GM19193 (cell line): ENCODE measurements around the gene BAK1.

Experiments used
- POLR2A ChIP-seq: IDR thresholded peaks from 4 replicates; pipeline ENCODE4 v1.6.1; 2011; ENCODE audit not compliant: insufficient read depth, insufficient read length; ENCODE audit errors: extremely low read depth

BAK1 gene

GRCh38 chr6:33613795-33614168, 33.7 kb upstream of the BAK1 start:
- no peak for TF ChIP-seq POLR2A

GRCh38 chr6:33613146-33613794, 33.2 kb upstream of the BAK1 start:
- TF ChIP-seq POLR2A: no peak

DNA sequence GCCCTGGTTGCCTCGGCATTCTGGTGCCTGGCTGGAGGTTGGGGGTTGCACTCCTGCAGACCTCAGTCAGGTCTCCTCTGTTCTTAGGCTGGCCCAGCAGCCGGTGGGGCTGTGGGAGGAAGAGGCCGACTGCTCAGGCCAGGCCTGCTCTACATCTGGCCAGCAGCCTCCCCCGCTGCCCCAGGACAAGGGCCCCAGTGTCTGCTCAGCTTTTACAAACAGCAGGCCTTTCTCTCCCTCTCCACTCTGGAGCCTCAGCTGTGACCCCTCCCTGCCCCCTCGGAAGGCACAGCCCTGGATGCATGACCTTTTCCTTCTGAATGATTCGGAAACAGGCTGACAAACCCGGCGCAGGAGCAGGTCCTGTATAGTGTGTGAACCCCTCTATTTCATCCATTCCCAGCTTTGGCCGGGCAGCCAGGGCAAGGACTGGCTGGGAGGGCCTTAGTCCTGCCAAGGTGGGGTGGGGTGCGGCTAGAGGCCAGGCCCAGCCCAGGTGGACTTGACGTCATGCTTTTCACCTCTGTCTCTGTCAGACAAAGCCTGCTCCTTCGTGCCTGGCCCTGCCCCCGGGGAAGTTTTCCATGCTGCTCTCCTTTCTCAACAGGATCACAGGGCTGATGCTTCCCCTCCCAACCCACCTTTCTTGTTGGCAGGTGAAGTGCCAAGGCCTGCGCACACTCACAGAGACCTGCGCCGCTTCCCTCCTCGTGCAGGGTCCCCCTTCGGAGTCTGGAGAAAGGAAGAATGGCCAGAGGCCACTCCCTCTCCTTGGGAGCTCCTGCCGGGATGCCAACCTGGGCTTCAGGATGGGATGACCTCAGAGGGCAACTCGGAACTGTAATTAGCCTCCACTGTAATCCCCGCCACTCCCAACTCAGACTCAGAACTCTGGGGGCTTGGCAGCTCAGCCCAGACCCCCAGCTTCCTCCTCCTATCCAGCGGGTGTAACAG, 31.0 kb upstream of the BAK1 start:
- no peak for TF ChIP-seq POLR2A

DNA sequence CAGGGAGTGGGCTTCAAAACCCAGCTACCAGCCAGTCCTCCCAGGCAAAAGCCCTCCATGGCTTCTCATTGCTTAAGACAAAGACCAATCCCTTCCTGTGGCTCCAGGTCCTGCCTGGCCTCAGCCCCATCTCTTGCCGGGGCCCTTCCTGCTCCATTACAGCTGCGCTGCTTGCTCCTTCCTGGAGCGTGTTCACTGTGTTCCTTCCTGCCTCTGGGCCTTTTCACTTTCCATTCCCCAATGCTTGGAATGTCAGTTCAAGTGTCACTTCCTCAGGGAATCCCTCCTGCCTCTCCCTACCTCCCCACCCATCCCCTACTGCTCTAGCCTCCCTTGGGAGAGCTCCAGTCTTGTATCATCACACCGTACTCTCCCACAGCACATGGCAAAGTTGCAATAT, 30.0 kb upstream of the BAK1 start:
- no peak for TF ChIP-seq POLR2A

DNA sequence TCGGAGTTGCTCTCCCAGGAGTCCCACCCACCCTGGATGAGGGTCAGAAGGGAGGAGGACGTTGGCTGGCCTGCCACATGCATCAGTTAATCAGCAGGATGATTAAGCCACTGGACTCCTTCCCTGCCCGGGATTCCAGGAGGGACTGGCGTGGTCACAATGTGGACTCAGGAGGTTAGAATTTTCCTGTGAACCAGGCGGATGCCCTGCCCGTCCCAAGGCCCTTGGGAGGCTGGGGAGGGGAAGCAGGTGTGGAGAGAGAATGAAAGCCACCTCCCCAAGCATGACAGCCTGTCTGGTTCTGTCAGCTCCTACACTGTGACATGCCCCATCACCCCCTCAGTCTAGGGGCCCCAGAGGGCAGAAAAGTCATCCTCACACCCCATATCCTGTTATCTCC, 29.5 kb upstream of the BAK1 start:
- no peak for TF ChIP-seq POLR2A

GRCh38 chr6:33609019-33609418, 28.9 kb upstream of the BAK1 start:
- TF ChIP-seq POLR2A: no peak

DNA sequence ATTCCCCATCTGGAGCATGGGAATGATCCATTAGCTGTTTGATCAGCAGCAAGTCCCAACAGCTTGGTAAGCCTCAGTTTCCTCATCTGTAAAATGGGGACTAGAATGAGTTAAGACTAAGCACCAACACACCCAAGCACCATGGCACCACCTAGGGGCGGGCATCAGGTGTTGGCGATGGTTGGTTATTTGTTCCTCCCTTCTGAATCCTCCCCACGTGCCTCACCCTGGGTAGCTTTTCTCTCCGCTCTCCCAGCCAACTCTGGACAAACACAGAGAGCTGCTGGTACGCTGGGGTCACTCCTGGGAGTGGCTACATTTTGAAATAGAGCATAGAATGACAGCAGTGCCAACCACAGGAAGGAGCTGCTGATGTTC, 27.7 kb upstream of the BAK1 start:
- TF ChIP-seq POLR2A: no peak

GRCh38 chr6:33607126-33607783, 27.2 kb upstream of the BAK1 start:
- no peak for TF ChIP-seq POLR2A

GRCh38 chr6:33606642-33607041, 26.6 kb upstream of the BAK1 start:
- no peak for TF ChIP-seq POLR2A

DNA sequence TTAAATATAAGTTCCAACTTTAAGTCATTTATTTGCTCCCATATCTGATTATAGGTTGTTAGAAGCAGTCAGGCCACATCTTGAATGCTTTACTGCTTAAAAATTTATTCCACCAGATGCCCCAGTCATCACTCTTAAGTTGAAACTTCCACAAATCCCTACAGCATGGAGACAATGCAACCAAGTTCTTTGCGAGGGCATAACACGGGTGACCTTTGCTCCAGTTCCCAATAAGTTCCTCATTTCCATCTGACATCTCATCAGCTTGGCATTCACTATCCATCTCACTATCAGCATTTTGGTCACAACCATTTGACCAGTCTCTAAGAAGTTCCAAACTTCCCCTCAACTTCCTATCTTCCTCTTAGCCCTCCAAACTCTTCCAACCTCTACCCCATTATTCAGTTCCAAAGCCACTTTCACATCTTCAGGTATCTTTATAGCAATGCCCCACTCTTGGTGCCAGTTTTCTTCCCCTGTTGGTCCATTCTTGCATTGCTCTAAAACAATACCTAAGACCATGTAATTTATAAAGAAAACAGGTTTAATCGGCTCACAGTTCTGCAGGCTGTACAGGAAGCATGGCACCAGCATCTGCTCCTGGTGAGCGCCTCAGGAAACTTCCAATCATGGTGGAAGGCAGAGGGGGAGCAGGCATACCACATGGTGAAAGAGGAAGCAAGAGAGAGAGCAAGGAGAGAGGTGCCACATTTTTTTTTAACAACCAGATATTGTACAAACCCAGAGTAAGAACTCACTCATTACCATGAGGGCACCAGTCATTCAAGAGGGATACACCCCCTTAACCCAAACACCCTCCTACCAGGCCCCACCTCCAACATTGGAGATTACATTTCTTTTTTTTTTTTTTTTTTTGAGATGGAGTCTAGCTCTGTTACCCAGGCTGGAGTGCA, 25.1 kb upstream of the BAK1 start:
- no peak for TF ChIP-seq POLR2A

- TF ChIP-seq POLR2A: no peak
Observed at GRCh38 chr6:33602180-33602579, 22.1 kb upstream of the BAK1 start.

DNA sequence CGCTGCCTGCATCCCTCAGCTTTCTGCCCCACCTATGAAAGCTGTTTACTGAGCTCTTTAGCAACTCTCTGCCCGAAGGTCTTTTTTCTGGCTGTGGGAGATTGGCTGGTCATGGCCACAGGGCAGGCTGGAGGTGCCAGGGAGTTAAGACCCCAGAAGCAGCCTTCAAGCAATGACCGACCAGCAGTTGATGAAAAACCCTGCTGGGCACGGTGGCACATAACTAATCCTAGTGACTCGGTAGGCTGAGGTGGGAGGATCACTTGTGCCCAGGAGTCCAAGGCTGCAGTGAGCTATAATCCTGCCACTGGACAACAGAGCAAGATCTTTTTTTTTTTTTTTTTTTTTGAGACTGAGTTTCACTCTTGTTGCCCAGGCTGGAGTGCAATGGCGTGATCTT, 20.7 kb upstream of the BAK1 start:
- no peak for TF ChIP-seq POLR2A

DNA sequence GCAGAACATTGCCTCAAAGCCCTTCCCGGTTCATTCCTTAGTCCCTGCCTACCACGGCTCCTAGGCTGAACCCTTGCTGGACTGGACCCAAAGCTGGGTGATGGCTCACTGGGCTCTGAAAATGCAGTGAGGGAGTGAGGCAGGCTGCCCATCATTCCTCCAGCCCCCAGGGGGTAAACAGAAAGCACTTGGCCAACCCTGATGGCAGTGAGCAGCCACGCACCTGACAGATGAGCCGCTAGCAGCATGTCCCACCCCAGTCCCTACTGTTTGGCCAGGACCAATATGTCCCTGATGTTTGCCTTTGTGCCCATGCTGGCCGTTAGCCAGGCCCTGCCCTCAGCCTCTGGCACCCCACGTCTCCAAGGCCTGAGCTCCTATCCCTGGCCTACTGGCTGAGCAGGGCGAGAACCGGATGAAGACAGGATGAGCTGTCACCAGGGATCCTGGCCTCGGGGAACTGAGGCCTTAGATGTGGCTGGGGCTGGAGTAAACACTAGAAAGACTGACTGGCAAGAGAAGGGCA, 19.4 kb upstream of the BAK1 start:
- no peak for TF ChIP-seq POLR2A

DNA sequence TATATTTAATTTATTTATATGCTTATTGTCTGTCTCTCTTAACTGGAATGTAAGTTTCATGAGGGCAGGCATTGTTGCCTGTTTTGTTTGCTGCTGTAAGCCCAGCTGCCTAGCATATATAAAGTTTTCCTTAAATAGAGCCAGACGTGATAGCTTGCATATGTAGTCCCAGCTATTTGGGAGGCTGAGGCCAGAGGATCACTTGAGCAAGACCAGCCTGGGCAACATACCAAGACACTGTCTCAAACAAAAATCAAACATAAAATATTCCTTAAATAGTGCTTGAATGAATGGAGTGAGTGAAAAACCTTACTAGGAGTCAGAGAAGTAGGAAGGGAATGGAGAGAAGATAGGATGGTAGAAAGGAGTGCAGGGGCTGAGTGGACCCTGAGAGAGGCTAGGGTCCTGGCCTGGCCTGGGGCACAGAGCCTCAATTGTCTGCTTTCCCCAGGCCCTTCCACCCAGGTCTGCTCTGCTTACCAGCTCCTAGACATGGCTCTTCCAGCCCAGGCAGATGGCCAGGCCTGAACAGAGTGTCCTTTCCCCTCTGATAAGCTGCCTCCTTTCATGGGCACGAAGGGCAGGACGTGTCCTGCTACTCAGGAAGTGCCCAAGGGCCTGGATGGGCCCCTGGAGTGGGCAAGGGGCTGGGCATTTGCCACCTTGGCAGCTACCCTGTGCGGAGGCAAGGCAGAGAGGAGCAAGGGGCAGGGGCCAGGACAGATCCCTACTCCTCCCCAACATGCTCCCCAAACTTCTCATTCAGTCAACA, 17.7 kb upstream of the BAK1 start:
- TF ChIP-seq POLR2A: no peak
